ENCODE results near the gene CYTH3. TPM values are rescaled to one million over a fixed set of nuclear protein-coding genes. Genes with fewer than 3 reads are reported as not detected.
"Not testable (repeated sequence)": the region's sequence is repeated elsewhere in the genome, so short reads cannot be mapped to it uniquely, and the experiment has no call there.

CYTH3 gene
- total and polyA plus RNA-seq, 9 donors: 20.3 to 46.7 (median 41.3) TPM

DNA sequence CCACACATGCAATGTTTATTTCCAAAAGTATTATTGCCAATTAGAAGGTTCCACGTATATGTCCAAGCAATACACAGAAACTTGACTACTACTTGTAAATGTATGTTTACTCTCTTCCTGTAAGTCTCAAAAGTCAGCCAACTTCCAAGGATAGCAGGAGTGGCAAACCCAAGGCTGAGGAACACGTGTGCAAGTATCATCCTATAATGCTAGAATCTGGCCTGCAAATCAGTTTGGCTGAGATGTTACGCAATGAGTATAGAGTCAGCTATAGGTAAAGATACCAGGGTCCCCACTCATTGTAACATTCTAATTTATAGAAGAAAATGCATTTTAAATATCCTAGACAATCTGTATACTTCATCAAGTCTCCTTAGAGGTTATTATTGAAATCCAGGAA lies 34.7 kb downstream of the CYTH3 start:
- Histone ChIP-seq H3K27ac (ENCODE audit: low read length) (no peak overlapping the region), H3K36me3 (ENCODE audit: control insufficient read depth, insufficient read depth, low read length) (no peaks in the 10 kb centered on the region), H3K27me3 (ENCODE audit: control insufficient read depth, insufficient read depth, low read length) (no peaks in the 10 kb centered on the region), H3K9me3 (replicated peaks; ENCODE audit: control insufficient read depth, low read depth, low read length) (no peaks in the 10 kb centered on the region), H3K4me3 (ENCODE audit: low read length) (no peak overlapping the region), H3K4me1 (ENCODE audit: control insufficient read depth, insufficient read depth, low read length) (peaks cover 13% of the 10 kb centered on the region)
- WGBS (ENCODE audit: insufficient coverage): no CpG with 5 or more reads among the region's 3 CpGs
- DNase-seq: no peak

DNA sequence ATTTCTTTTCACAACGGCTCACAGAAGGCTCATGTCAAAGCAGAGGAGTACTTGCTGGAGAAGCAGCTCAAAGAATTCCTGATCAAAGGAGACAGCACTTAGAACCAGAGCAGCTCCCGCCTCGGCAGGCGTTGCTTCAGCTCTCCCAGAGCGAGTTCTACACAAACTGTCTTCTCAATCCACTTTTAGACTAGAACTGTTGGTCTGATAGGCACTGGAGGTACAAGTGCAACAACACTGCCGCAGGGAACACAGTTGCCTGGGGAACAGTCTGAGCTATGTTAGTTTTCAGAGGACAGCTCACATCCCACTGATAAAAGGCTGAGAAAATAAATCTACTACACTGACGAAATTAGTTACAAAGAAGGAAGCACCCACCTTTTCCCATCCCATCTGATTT lies 35.4 kb downstream of the CYTH3 start:
- Histone ChIP-seq H3K27me3 (ENCODE audit: control insufficient read depth, insufficient read depth, low read length) (no peaks in the 10 kb centered on the region), H3K9me3 (replicated peaks; ENCODE audit: control insufficient read depth, low read depth, low read length) (no peaks in the 10 kb centered on the region), H3K36me3 (ENCODE audit: control insufficient read depth, insufficient read depth, low read length) (no peaks in the 10 kb centered on the region), H3K4me3 (ENCODE audit: low read length) (no peak overlapping the region), H3K27ac (ENCODE audit: low read length) (no peak overlapping the region), H3K4me1 (ENCODE audit: control insufficient read depth, insufficient read depth, low read length) (peaks cover 19% of the 10 kb centered on the region)
- DNase-seq: no peak
- 59% methylated on average over 2 of the region's 7 CpGs for WGBS (ENCODE audit: insufficient coverage)

DNA sequence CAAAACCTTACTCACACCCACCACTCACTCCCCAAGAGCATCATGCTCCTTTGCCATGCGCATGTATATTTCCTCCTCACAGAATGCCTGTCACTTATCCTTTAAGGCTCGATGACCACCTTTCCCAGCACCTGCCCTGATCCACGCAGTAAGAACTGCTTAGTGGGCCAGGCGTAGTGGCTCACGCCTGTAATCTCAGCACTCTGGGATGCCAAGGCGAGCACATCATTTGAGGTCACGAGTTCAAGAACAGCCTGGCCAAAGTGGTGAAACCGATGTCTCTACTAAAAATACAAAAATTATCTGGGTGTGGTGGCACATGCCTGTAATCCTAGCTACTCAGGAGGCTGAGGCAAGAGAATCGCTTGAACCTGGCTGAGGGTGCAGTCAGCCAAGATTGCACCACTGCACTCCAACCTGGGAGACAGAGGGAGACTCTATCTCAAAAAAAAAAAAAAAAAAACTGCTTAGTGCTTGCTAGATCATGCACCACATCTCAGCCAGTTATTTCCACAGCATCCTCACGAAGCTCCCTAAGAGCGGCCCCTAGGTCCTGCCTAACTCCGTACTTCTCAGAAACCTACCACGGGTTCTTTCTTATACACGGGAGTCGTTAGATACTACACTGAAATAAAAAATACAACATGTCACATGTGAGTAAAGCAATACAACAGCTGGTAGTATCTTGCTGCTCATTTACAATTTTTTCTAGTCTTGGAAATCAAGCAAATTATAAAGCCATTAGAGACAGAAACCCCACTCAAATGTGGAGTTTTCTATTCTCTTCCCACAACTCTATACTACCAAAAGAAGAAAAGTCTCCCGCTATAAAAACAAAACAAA lies 37.2 kb downstream of the CYTH3 start:
- no peak overlapping the region for H3K27ac ChIP-seq (ENCODE audit: low read length)
- peaks cover 19% of the 10 kb centered on the region for H3K4me1 ChIP-seq (ENCODE audit: control insufficient read depth, insufficient read depth, low read length)
- no peaks in the 10 kb centered on the region for H3K9me3 ChIP-seq (replicated peaks; ENCODE audit: control insufficient read depth, low read depth, low read length)
- no peaks in the 10 kb centered on the region for H3K36me3 ChIP-seq (ENCODE audit: control insufficient read depth, insufficient read depth, low read length)
- 100% methylated on average over 3 of the region's 16 CpGs for WGBS (ENCODE audit: insufficient coverage)
- no peak overlapping the region for H3K4me3 ChIP-seq (ENCODE audit: low read length)
- DNase-seq: no peak
- H3K27me3 ChIP-seq (ENCODE audit: control insufficient read depth, insufficient read depth, low read length): no peaks in the 10 kb centered on the region

DNA sequence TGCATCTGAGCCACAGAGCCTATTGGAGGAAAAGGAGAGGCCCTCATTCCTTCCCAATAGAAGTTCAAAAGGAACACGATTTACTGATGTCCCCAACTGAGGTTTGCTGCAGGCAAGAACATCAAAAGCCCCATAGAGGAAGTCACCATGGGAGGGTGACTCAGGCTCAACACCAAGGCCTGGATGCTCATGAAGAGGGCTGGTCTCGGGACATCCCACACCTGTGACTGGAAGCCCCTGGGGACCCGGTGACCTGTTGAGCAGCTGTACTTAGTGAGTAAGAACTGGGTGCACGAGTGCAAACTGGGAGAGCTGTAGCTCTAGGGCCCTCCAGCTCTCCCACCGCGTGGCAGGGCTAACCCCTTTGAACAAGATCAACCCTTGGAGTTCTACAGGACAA lies 38.0 kb downstream of the CYTH3 start:
- Histone ChIP-seq H3K4me1 (ENCODE audit: control insufficient read depth, insufficient read depth, low read length) (peaks cover 25% of the 10 kb centered on the region), H3K27ac (ENCODE audit: low read length) (no peak overlapping the region)
- WGBS (ENCODE audit: insufficient coverage): 96% methylated on average over 6 of the region's 6 CpGs

DNA sequence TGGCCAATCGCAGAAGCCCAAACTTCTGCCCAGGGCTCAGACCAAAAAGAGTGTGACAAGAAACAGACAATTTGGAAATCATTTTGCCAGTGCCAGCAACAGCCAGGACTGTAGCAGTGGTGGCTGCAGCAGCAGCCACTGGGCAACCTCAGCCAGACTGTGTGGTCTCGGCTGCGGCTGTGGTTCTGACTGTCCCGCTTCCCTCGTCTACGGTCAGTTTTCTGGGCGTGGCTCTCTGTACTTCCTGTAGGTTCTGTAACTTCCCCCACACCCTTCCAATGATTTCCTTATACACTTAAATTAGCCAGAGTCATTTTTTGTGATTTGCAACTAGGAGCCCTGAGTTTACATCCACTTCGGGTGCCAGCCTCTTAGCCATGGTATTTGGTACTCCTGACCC lies 39.9 kb downstream of the CYTH3 start:
- WGBS (ENCODE audit: insufficient coverage): 67% methylated on average over 8 of the region's 8 CpGs
- no peaks in the 10 kb centered on the region for H3K27me3 ChIP-seq (ENCODE audit: control insufficient read depth, insufficient read depth, low read length)
- peaks cover 39% of the 10 kb centered on the region for H3K4me1 ChIP-seq (ENCODE audit: control insufficient read depth, insufficient read depth, low read length)
- DNase-seq: no peak
- H3K36me3 ChIP-seq (ENCODE audit: control insufficient read depth, insufficient read depth, low read length): no peaks in the 10 kb centered on the region
- H3K9me3 ChIP-seq (replicated peaks; ENCODE audit: control insufficient read depth, low read depth, low read length): no peaks in the 10 kb centered on the region
- no peak overlapping the region for H3K4me3 ChIP-seq (ENCODE audit: low read length)
- H3K27ac ChIP-seq (ENCODE audit: low read length): no peak overlapping the region

More for the DNA sequence above, 38.0 kb downstream of the CYTH3 start:
- Histone ChIP-seq H3K36me3 (ENCODE audit: control insufficient read depth, insufficient read depth, low read length) (no peaks in the 10 kb centered on the region), H3K9me3 (replicated peaks; ENCODE audit: control insufficient read depth, low read depth, low read length) (no peaks in the 10 kb centered on the region), H3K4me3 (ENCODE audit: low read length) (no peak overlapping the region), H3K27me3 (ENCODE audit: control insufficient read depth, insufficient read depth, low read length) (no peaks in the 10 kb centered on the region)
- no peak for DNase-seq

DNA sequence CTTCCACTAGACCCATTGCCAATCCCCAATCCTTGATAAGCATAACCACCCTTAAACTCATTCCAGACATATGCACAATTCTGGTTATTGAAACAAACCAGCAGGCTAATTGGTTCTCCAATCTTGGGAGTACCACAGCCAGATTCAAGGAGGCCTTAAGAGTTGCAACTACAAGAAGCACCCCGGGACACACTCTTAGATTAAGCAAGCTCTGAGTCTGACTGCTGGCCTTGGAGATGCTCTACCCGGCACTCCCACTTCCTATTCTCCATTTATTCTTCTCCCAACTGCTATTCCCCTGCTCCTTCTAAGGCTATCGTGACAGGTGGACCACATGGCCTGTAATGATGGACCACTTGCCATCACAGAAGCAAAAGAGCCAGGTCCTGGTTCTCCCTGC lies 40.3 kb downstream of the CYTH3 start:
- no peaks in the 10 kb centered on the region for H3K36me3 ChIP-seq (ENCODE audit: control insufficient read depth, insufficient read depth, low read length)
- no peak overlapping the region for H3K27ac ChIP-seq (ENCODE audit: low read length)
- H3K4me3 ChIP-seq (ENCODE audit: low read length): no peak overlapping the region
- 69% methylated on average over 3 of the region's 3 CpGs for WGBS (ENCODE audit: insufficient coverage)
- no peaks in the 10 kb centered on the region for H3K27me3 ChIP-seq (ENCODE audit: control insufficient read depth, insufficient read depth, low read length)
- no peaks in the 10 kb centered on the region for H3K9me3 ChIP-seq (replicated peaks; ENCODE audit: control insufficient read depth, low read depth, low read length)
- no peak for DNase-seq
- peaks cover 42% of the 10 kb centered on the region for H3K4me1 ChIP-seq (ENCODE audit: control insufficient read depth, insufficient read depth, low read length)

DNA sequence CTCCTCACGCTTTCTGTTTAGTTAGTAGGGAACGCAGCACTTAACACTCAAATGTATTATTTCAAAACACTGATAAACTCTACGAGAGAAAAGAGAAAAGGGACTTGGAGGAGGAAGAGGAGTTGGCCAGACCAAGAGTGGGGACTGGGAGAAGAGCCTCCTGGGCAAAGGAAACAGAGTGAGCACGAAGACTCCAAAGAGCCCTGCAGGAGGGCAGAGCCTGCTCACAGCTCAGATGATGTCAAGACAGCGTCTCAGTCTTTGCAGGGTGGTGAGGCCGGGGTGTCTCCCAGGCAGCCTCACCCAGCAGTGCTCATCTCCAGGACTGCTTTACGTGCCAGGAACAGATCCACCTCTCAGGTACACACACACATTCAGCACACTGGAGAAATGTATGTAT lies 41.2 kb downstream of the CYTH3 start:
- peaks cover 50% of the 10 kb centered on the region for H3K4me1 ChIP-seq (ENCODE audit: control insufficient read depth, insufficient read depth, low read length)
- no peaks in the 10 kb centered on the region for H3K27me3 ChIP-seq (ENCODE audit: control insufficient read depth, insufficient read depth, low read length)
- no peak overlapping the region for H3K27ac ChIP-seq (ENCODE audit: low read length)
- H3K9me3 ChIP-seq (replicated peaks; ENCODE audit: control insufficient read depth, low read depth, low read length): no peaks in the 10 kb centered on the region
- H3K36me3 ChIP-seq (ENCODE audit: control insufficient read depth, insufficient read depth, low read length): no peaks in the 10 kb centered on the region
- WGBS (ENCODE audit: insufficient coverage): 38% methylated on average over 2 of the region's 7 CpGs
- DNase-seq: no peak
- H3K4me3 ChIP-seq (ENCODE audit: low read length): no peak overlapping the region

DNA sequence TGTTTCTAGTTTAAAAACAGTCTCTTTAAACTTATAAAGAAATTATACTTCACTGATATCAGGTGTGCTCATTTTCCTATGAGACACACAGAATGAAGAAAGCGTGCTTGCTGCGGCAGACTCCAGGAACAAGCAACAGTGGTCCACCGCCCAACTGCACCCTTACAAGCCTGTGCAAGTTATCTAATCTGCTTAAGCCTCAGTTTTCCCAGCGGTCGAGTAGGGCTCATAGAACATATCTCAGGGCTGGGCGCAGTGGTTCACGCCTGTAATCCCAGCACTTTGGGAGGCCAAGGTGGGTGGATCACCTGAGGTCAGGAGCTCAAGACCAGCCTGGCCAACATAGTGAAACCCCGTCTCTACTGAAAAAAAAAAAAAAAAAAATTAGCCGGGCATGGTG lies 43.1 kb downstream of the CYTH3 start:
- H3K4me1 ChIP-seq (ENCODE audit: control insufficient read depth, insufficient read depth, low read length): peaks cover 52% of the 10 kb centered on the region
- DNase-seq: peak; percentile 52
- H3K36me3 ChIP-seq (ENCODE audit: control insufficient read depth, insufficient read depth, low read length); H3K9me3 ChIP-seq (replicated peaks; ENCODE audit: control insufficient read depth, low read depth, low read length); H3K4me3 ChIP-seq (ENCODE audit: low read length); H3K27me3 ChIP-seq (ENCODE audit: control insufficient read depth, insufficient read depth, low read length): not testable (repeated sequence)
- H3K27ac ChIP-seq (ENCODE audit: low read length): peak overlapping the region; percentile 96
- 35% methylated on average over 6 of the region's 9 CpGs for WGBS (ENCODE audit: insufficient coverage)

DNA sequence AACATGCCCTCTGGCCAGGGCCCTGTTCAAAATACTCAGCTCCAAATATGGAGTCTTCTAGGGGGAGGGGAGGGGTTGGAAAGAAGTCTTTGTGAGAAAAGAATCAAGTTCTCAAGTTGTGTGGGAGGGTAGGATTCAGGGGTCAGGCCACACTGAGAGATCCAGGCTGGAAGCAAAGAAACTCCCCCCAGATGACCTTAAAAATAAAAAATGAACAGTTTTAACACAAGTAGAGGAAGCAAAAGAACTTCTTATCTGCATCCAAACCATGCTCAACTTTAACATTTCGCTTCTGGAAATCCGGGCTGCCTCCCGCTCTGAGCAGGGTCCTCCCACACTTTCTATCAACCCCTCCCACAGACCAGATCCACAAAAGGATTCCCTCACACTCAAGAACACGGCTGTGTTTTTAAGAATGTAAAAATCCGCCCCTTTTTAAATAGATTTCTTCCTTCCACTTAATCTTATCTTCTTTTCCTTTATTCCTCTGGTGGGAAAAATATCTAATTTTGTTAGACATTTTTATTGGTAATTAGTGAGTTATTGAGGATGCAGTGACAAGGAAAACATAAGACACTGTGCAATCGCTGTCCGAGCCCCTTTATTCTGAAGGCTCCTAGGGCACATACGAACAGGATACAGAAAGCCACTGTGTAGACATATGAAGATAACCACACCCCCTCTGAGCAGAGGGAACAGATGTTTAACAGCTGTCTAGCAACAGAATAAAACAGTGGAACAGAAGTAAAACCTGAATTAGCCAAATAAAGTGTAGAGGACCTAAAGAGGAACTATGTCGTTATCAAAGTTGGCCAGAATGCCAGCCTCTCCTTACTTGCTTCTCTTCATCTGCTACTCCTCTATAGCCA lies 43.8 kb downstream of the CYTH3 start:
- Histone ChIP-seq H3K27ac (ENCODE audit: low read length) (peak overlapping the region; percentile 96), H3K4me3 (ENCODE audit: low read length) (peak overlapping the region; percentile 23), H3K27me3 (ENCODE audit: control insufficient read depth, insufficient read depth, low read length) (no peaks in the 10 kb centered on the region), H3K4me1 (ENCODE audit: control insufficient read depth, insufficient read depth, low read length) (peaks cover 46% of the 10 kb centered on the region), H3K36me3 (ENCODE audit: control insufficient read depth, insufficient read depth, low read length) (no peaks in the 10 kb centered on the region), H3K9me3 (replicated peaks; ENCODE audit: control insufficient read depth, low read depth, low read length) (no peaks in the 10 kb centered on the region)
- peak; percentile 97 for DNase-seq
- 22% methylated on average over 3 of the region's 9 CpGs for WGBS (ENCODE audit: insufficient coverage)

DNA sequence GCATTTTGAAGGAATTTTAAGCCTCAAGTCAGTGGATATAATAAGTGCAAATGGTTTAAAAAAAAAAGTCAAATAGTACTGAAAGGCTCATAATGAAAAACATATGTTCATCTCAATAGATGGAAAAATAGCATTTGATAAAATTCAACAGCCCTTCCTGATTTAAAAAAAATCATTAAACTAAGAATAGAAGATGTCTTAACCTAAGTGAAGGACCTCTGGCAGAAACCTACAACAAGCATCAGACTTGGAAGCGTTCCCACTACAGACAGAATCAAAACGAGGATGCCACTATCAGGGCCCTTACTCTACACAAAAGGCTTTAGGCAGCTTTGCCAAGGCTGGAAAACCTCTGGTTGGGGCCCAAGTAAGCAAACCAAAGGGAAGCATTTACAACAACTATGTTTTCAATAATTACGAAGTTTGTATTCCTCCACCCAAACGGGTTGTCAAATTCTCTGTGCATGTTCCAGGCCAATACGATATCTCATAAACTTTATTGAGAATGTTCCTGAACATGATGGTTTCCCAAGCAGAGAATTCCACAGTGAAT lies 45.1 kb downstream of the CYTH3 start:
- Histone ChIP-seq H3K4me1 (ENCODE audit: control insufficient read depth, insufficient read depth, low read length) (peaks cover 41% of the 10 kb centered on the region), H3K36me3 (ENCODE audit: control insufficient read depth, insufficient read depth, low read length) (no peaks in the 10 kb centered on the region), H3K27ac (ENCODE audit: low read length) (peak overlapping the region; percentile 96), H3K27me3 (ENCODE audit: control insufficient read depth, insufficient read depth, low read length) (no peaks in the 10 kb centered on the region), H3K4me3 (ENCODE audit: low read length) (no peak overlapping the region), H3K9me3 (replicated peaks; ENCODE audit: control insufficient read depth, low read depth, low read length) (no peaks in the 10 kb centered on the region)
- 18% methylated on average over 3 of the region's 5 CpGs for WGBS (ENCODE audit: insufficient coverage)
- DNase-seq: peak; percentile 94

Measured in muscle of leg (tissue), 11 donors.